NOMO-1 treated with dmso at 0.1 percent for 144 hours (cell line): Measurements from ENCODE around the gene FADS3.
"Not testable (repeated sequence)": the region's sequence is repeated elsewhere in the genome, so short reads cannot be mapped to it uniquely, and the experiment has no call there.

Experiments
- DNase-seq: peaks from one replicate; lab custom pipeline; 2025; ENCODE audit not compliant: unreplicated experiment; lab: John Stamatoyannopoulos, UW

Gene FADS3

GRCh38 chr11:61882267-61882666 lies 9.1 kb downstream of the FADS3 start:
- not testable (repeated sequence) for DNase-seq

GRCh38 chr11:61881397-61881796 lies 9.9 kb downstream of the FADS3 start:
- no peak for DNase-seq

- no peak for DNase-seq
These were observed 10.9 kb downstream of the FADS3 start for GRCh38 chr11:61880454-61880853.

GRCh38 chr11:61880031-61880430 lies 11.3 kb downstream of the FADS3 start:
- DNase-seq: no peak

GRCh38 chr11:61879152-61879551 lies 12.2 kb downstream of the FADS3 start:
- DNase-seq: no peak

- no peak for DNase-seq
These were observed 15.6 kb downstream of the FADS3 start for GRCh38 chr11:61875698-61876097.

GRCh38 chr11:61874853-61875252 lies 16.5 kb downstream of the FADS3 start:
- no peak for DNase-seq

GRCh38 chr11:61874377-61874809 lies 17.0 kb downstream of the FADS3 start:
- no peak for DNase-seq

- DNase-seq: no peak
These were observed 17.6 kb downstream of the FADS3 start for GRCh38 chr11:61873588-61874376.

- DNase-seq: no peak
These were observed 18.3 kb downstream of the FADS3 start for GRCh38 chr11:61872935-61873565.

GRCh38 chr11:61871158-61871597 lies 20.2 kb downstream of the FADS3 start:
- DNase-seq: peak; percentile 25

- DNase-seq: no peak
These were observed 20.8 kb downstream of the FADS3 start for GRCh38 chr11:61870541-61871031.

GRCh38 chr11:61869708-61870451 lies 21.5 kb downstream of the FADS3 start:
- no peak for DNase-seq

- no peak for DNase-seq
These were observed 22.0 kb downstream of the FADS3 start for GRCh38 chr11:61869429-61869707.

- no peak for DNase-seq
These were observed 22.5 kb downstream of the FADS3 start for GRCh38 chr11:61868571-61869428.

- DNase-seq: no peak
These were observed 24.4 kb downstream of the FADS3 start for GRCh38 chr11:61866958-61867343.

- DNase-seq: no peak
These were observed 25.0 kb downstream of the FADS3 start for GRCh38 chr11:61866231-61866957.

- no peak for DNase-seq
These were observed 26.2 kb downstream of the FADS3 start for GRCh38 chr11:61864814-61865775.

- DNase-seq: no peak
These were observed 27.7 kb downstream of the FADS3 start for GRCh38 chr11:61863548-61864081.
